Smooth muscle cell (in vitro differentiated cells): Measurements from ENCODE around the gene PARVG. TPM values are rescaled to one million over a fixed set of nuclear protein-coding genes. Genes with fewer than 3 reads are reported as not detected.

Experiments
- DNase-seq: peaks from one replicate; lab custom pipeline; 2025; ENCODE audit not compliant: unreplicated experiment; lab: John Stamatoyannopoulos, UW
- H2AFZ ChIP-seq: fragments of 200-600 bp; sonication (generic); 2 replicates; pipeline ENCODE4 v1.6.0; 2016; ENCODE audit warnings: antibody characterized with exemption, low read depth, mild to moderate bottlenecking
- H3F3A ChIP-seq: fragments of 200-600 bp; sonication (generic); 2 replicates; pipeline ENCODE4 v1.6.0; 2017; ENCODE audit warnings: antibody characterized with exemption, low read depth
- H3K27ac ChIP-seq: fragments of 200-600 bp; sonication (generic); 2 replicates; pipeline ENCODE4 v1.5.1; 2016; ENCODE audit warnings: low read depth, mild to moderate bottlenecking
- H3K27me3 ChIP-seq: fragments of 200-600 bp; sonication (generic); 2 replicates; pipeline ENCODE4 v1.6.1; 2016; ENCODE audit warnings: low read depth, mild to moderate bottlenecking
- H3K36me3 ChIP-seq: fragments of 200-600 bp; sonication (generic); 2 replicates; pipeline ENCODE4 v1.5.1; 2016; ENCODE audit warnings: low read depth
- H3K4me1 ChIP-seq: fragments of 200-600 bp; sonication (generic); 2 replicates; pipeline ENCODE4 v1.5.1; 2016; ENCODE audit warnings: low read depth
- H3K4me2 ChIP-seq: fragments of 200-600 bp; sonication (generic); 2 replicates; pipeline ENCODE4 v1.6.0; 2016; ENCODE audit warnings: mild to moderate bottlenecking
- H3K4me3 ChIP-seq: fragments of 200-600 bp; sonication (generic); 2 replicates; pipeline ENCODE4 v1.5.1; 2016; ENCODE audit warnings: mild to moderate bottlenecking
- H3K79me2 ChIP-seq: fragments of 200-600 bp; sonication (generic); 2 replicates; pipeline ENCODE4 v1.6.0; 2016; ENCODE audit warnings: low read depth, mild to moderate bottlenecking
- H3K9ac ChIP-seq: fragments of 200-600 bp; sonication (generic); 2 replicates; pipeline ENCODE4 v1.6.0; 2016; ENCODE audit warnings: low read depth
- H3K9me3 ChIP-seq: fragments of 200-600 bp; sonication (generic); replicated peaks from 2 replicates; pipeline ENCODE4 v1.5.1; 2016; ENCODE audit warnings: low read depth
- H4K20me1 ChIP-seq: fragments of 200-600 bp; sonication (generic); 2 replicates; pipeline ENCODE4 v1.6.0; 2016; ENCODE audit warnings: low read depth
- WGBS: methylation state at CpG from one replicate; pipeline ENCODE4 v1.1.7; 2016; ENCODE audit warnings: low lambda C conversion rate; 5-methylcytosine and 5-hydroxymethylcytosine counted together
- polyA plus RNA-seq: library from polyadenylated mRNA; unstranded; fragments of >200 nt; fragmentation: Nextera tagmentation; extraction: Ambion mirVana; gene quantifications from 2 replicates; pipeline ENCODE4 v1.2.1, GENCODE V29; 2016
- total RNA-seq: library from RNA; depleted of rRNA; stranded (reverse); fragments of >200 nt; gene quantifications from 2 replicates; pipeline ENCODE4 v1.2.3, GENCODE V29; 2014
- TF ChIP-seq, protein P1 (sequence below): fragments of 200-600 bp; sonication (generic); IDR thresholded peaks from 2 replicates; pipeline ENCODE4 v1.5.1; 2017; ENCODE audit warnings: borderline replicate concordance, mild to moderate bottlenecking, antibody characterized with exemption; ENCODE audit not compliant: insufficient read depth, poor library complexity, severe bottlenecking

Gene PARVG
- total and polyA plus RNA-seq, 2 experiments from 2014 or later: 0.90 TPM; not detected in 1

DNA sequence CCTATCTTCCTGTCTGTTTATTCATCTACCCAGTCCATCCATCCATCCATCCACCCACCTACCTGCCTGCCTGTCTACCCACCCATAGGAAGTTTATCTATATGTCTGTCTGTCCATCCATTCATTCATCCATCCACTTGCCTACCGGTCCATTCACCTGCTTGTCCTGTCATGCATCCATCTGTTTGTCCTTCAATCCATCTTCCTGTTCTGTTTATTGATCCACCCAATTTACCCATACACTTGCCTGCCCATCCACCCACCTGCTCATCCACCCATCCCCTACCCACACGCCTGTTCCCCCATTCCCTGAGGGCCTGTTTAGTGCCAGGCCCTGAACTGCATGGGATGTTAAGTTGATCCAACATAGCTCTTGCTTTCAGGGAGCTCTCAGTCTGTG is 18.4 kb downstream of the PARVG start:
- Histone ChIP-seq H2AFZ (no peak overlapping the region), H3K27ac (no peak overlapping the region), H3K9ac (no peak overlapping the region), H3K4me3 (no peak overlapping the region), H3K4me1 (no peaks in the 10 kb centered on the region), H3F3A (no peaks in the 10 kb centered on the region), H4K20me1 (no peaks in the 10 kb centered on the region), H3K36me3 (no peaks in the 10 kb centered on the region), H3K4me2 (no peak overlapping the region), H3K79me2 (no peaks in the 10 kb centered on the region), H3K9me3 (no peaks in the 10 kb centered on the region), H3K27me3 (no peaks in the 10 kb centered on the region)
- TF ChIP-seq, protein P1, sequence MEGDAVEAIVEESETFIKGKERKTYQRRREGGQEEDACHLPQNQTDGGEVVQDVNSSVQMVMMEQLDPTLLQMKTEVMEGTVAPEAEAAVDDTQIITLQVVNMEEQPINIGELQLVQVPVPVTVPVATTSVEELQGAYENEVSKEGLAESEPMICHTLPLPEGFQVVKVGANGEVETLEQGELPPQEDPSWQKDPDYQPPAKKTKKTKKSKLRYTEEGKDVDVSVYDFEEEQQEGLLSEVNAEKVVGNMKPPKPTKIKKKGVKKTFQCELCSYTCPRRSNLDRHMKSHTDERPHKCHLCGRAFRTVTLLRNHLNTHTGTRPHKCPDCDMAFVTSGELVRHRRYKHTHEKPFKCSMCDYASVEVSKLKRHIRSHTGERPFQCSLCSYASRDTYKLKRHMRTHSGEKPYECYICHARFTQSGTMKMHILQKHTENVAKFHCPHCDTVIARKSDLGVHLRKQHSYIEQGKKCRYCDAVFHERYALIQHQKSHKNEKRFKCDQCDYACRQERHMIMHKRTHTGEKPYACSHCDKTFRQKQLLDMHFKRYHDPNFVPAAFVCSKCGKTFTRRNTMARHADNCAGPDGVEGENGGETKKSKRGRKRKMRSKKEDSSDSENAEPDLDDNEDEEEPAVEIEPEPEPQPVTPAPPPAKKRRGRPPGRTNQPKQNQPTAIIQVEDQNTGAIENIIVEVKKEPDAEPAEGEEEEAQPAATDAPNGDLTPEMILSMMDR: no peak
- DNase-seq: no peak
- WGBS: 100% methylated on average over 2 of the region's 2 CpGs

DNA sequence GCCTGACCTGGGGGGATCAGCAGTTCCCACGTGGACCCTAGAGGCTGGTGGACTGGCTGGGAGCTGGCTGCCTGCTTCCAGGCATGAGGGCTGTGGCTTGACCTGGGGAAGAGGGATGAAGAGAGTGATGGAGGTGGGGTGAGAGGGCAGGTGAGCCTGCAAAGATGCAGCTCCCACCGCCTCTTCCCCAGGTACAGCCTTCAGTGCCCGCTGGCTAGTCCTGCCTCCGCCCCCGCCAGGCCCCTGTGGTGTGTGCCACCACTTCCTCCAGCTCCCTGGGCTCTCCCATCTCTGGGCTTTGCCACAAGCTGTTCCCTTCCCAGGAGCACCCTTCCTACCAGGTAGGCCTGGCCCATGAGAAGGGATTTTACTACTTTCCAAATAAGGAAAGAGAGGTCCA is 19.1 kb downstream of the PARVG start:
- DNase-seq: no peak
- Histone ChIP-seq H3K9ac (no peak overlapping the region), H3K9me3 (no peaks in the 10 kb centered on the region), H3K4me1 (no peaks in the 10 kb centered on the region), H3K27ac (no peak overlapping the region), H3K27me3 (no peaks in the 10 kb centered on the region), H4K20me1 (no peaks in the 10 kb centered on the region), H3K4me3 (no peak overlapping the region), H3K79me2 (no peaks in the 10 kb centered on the region), H3F3A (no peaks in the 10 kb centered on the region), H3K36me3 (no peaks in the 10 kb centered on the region), H2AFZ (no peak overlapping the region), H3K4me2 (no peak overlapping the region)
- WGBS: 89% methylated on average over 5 of the region's 5 CpGs
- TF ChIP-seq, protein P1: no peak

DNA sequence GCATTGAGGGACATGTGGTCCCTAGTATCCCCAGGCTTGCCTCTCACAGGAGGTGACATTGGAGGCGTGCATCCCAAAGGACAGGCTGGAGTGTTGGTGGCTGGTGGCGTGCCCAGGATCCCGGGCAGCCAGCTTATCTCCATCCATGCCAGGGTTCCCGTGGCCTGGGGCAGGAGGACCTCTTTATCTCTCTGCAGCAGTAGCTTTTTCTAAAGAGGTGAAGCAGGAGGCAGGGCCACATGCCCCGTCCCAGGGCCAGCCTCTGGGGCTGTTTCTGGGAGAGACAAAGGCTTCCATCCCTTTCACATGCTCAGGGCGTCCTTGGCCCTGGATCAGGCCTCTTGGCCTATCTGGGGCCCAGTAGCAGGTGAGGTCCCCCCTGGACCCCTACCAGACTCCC is 19.7 kb downstream of the PARVG start:
- Histone ChIP-seq H3K4me1 (no peaks in the 10 kb centered on the region), H3F3A (no peaks in the 10 kb centered on the region), H4K20me1 (no peaks in the 10 kb centered on the region), H3K4me2 (no peak overlapping the region), H3K27me3 (no peaks in the 10 kb centered on the region), H3K36me3 (no peaks in the 10 kb centered on the region), H3K27ac (no peak overlapping the region), H3K9ac (no peak overlapping the region), H3K4me3 (no peak overlapping the region), H3K9me3 (no peaks in the 10 kb centered on the region), H3K79me2 (no peaks in the 10 kb centered on the region), H2AFZ (no peak overlapping the region)
- 94% methylated on average over 6 of the region's 6 CpGs for WGBS
- TF ChIP-seq, protein P1: no peak
- no peak for DNase-seq

DNA sequence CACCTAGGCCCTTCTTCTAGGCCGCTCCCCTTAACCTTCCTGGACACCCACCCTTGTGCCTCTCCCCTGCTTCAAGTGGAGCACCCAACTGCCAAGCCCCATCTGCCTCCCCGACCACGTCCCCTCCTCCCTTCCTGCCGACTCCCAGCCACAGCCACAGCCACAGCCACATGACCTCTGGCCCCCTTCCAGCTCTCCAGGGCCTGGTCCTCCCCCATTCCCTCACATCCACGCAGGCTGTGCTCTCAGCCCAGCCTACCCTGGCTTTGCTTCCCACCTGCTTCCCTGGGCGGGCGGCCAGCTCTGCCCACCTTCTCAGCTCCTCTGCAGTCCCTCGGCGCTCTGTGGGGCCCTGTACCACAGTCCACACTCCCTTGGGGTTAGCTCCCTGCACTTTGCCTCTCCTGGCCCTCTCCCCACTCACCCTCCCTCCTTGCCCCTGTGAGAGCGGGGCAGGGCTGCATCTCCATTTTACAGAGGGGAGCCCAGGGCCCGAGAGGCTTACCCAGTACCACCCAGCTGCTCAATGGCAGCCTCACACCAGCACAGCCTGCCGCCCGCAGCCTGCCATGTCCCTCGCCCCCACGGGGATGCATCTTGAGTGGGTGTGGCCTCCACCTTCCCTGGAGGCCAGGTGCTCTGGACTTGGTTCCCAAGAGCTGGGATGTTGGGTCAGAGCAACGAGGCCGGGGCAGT is 20.3 kb downstream of the PARVG start:
- Histone ChIP-seq H3K9ac (no peak overlapping the region), H4K20me1 (no peaks in the 10 kb centered on the region), H3K36me3 (no peaks in the 10 kb centered on the region), H2AFZ (no peak overlapping the region), H3K27me3 (no peaks in the 10 kb centered on the region), H3K27ac (no peak overlapping the region), H3K4me1 (no peaks in the 10 kb centered on the region), H3K79me2 (no peaks in the 10 kb centered on the region), H3K4me3 (no peak overlapping the region), H3K9me3 (no peaks in the 10 kb centered on the region), H3K4me2 (no peak overlapping the region), H3F3A (no peaks in the 10 kb centered on the region)
- TF ChIP-seq, protein P1: no peak
- 84% methylated on average over 17 of the region's 17 CpGs for WGBS
- no peak for DNase-seq
